Measurements from ENCODE around the gene GEMIN2. TPM values are rescaled to one million over a fixed set of nuclear protein-coding genes. Genes with fewer than 3 reads are reported as not detected.
"Not testable (repeated sequence)": the region's sequence is repeated elsewhere in the genome, so short reads cannot be mapped to it uniquely, and the experiment has no call there.

The GEMIN2 gene
- total and polyA plus RNA-seq, 8 donors: 1.7 to 56.9 (median 8.0) TPM; not detected in 1

DNA sequence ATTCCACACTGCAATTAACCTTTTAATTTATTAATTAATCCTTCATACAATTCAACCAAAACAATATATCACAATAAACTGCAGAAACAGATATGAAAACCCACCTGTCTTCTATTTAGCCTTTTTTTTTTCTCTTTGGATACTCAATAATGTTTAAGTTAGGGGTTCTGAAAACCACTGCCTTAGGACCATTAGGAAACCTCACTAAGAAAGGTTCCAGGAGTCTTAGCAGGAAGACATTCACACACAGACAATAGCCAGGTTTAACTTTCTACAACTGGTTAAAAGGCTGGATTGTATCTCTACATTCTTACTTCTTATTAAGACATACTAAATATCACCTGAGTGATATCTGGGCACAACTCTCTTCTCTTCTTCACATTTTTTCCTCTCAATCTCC, 14.4 kb upstream of the GEMIN2 start:
- H3K9me3 ChIP-seq: no peaks in the 10 kb centered on the region
- H3K27me3 ChIP-seq: no peaks in the 10 kb centered on the region
- H3K27ac ChIP-seq: no peak overlapping the region
- DNase-seq: no peak
- peak overlapping the region in 1 of 4 donors; percentile 9 for H3K4me3 ChIP-seq
- intact Hi-C loops (cut with DNase I; ENCODE audit: low total_unique reads): loop anchor here (10.0 kb wide), 1 partner anchor 65 kb away; no protein-coding TSS in a partner anchor
- TF ChIP-seq POLR2A (IDR thresholded peaks at IDR 0.05) (no peak), POLR2AphosphoS5 (IDR thresholded peaks at IDR 0.05) (no peak), EP300 (IDR thresholded peaks at IDR 0.05) (no peak)
- TF ChIP-seq, protein P1, sequence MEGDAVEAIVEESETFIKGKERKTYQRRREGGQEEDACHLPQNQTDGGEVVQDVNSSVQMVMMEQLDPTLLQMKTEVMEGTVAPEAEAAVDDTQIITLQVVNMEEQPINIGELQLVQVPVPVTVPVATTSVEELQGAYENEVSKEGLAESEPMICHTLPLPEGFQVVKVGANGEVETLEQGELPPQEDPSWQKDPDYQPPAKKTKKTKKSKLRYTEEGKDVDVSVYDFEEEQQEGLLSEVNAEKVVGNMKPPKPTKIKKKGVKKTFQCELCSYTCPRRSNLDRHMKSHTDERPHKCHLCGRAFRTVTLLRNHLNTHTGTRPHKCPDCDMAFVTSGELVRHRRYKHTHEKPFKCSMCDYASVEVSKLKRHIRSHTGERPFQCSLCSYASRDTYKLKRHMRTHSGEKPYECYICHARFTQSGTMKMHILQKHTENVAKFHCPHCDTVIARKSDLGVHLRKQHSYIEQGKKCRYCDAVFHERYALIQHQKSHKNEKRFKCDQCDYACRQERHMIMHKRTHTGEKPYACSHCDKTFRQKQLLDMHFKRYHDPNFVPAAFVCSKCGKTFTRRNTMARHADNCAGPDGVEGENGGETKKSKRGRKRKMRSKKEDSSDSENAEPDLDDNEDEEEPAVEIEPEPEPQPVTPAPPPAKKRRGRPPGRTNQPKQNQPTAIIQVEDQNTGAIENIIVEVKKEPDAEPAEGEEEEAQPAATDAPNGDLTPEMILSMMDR (IDR thresholded peaks at IDR 0.05): no peak
- H3K36me3 ChIP-seq: peaks cover 15 to 17% (median 16%) of the 10 kb centered on the region in 4 donors
- H3K4me1 ChIP-seq: peaks cover 14 to 74% (median 55%) of the 10 kb centered on the region in 4 donors

DNA sequence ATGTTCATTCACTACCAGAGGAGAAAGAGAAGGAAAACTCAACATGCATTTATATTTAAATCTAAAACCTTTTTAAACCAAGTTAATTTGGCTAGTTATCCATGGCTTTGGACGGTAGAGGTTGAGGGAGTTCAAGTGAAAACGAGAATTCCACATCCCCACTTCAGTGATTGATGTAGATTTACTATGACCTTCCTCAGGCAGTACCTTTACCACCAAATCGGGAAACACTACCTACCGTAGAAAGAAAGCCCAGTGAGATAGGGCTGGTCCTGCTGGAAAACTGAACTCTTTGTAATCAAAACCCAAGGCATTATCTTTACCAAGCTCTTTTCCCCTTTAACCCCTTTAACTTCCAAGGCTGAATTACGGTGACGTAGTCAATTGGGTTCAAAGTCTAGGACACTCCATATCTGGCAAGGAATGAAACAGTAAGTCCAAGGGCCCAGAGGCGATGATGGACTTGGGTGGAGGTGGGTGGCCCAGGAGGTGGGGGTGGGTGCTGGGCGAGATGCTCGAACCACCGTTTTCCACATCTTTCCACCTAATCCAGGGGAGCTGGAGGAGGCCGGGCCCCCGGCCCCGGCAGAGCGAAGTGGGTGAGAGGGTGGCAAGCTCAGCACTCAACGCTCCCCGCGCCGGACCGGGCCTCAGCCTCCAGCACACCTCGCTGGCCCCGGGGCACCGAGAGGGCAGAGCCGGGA, 11.7 kb upstream of the GEMIN2 start:
- peak; percentile 38 to 91 for DNase-seq
- intact Hi-C loops (cut with DNase I; ENCODE audit: low total_unique reads): loop anchor here (10.0 kb wide), 1 partner anchor 62 kb away; no protein-coding TSS in a partner anchor
- no peaks in the 10 kb centered on the region for H3K36me3 ChIP-seq
- TF ChIP-seq EP300 (IDR thresholded peaks at IDR 0.05) (no peak), POLR2AphosphoS5 (IDR thresholded peaks at IDR 0.05) (peak in 2 of 3 donors; percentile 47 to 67)
- peaks cover 14 to 63% (median 45%) of the 10 kb centered on the region in 4 donors for H3K4me1 ChIP-seq
- no peaks in the 10 kb centered on the region for H3K9me3 ChIP-seq
- H3K27ac ChIP-seq: peak overlapping the region; percentile 97 to 100 (median 99)
- H3K4me3 ChIP-seq: peak overlapping the region; percentile 73 to 96 (median 90)
- 0 to 3% (median 1%) methylated on average over 20 to 23 of the region's 23 CpGs for WGBS, 5 donors
- H3K27me3 ChIP-seq: no peaks in the 10 kb centered on the region

DNA sequence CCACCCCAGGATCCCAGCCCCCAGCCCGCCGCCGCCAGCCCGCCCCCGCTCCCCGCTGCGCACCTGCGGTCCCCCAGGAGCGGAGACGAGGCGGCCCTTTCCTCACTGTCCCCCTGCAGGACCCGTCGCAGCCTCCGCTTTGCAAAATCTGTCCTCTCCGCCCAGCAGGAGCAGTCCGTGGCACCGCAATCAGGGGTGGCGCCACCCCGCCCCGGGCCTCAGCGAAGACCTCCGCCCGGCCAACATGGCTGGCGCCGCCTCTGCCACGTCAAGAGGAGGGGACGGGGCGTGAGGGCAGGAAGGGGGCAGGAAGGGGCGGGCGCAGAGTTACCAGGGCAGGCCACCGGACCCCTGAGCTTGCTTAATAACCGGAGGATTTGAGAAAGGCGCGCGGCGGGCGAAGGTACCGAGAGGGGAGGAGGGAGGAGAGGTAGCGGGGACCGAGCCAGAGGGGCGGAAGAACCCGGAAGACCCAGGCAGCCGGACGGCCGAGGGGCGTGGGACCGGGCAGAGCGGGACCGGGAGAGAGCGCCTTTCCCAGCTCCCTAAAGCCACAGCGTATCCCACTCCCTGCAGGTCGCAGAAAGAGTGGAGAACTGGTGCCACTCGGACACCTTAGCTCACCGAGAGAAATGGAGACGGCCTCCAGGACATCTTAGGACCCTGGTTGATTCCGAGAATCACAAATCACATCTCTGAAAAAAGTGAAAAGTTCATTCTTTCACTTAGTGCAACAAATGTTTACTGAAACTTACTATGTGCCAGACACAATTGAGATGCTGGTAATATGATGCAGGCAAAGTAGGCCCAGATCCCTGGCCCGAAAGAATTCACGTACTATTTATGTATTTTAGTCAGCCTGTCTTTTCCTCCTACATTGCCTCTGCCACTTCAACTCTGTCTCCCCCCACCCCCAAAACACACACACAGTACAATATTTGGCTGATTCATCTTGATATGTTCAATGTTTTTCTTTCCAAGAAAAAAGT, 10.9 kb upstream of the GEMIN2 start, which contains the start of gene SEC23A:
Gene SEC23A (minus strand): TSS at position 267 of the 989 bp plus-strand sequence. CDS start 7,117 bp downstream, outside the sequence.
- 0 to 2% (median 1%) methylated on average over 13 to 58 of the region's 58 CpGs for WGBS, 5 donors
- TF ChIP-seq, protein P1 (IDR thresholded peaks at IDR 0.05): no peak
- TF ChIP-seq POLR2AphosphoS5 (IDR thresholded peaks at IDR 0.05) (peak; percentile 70 to 98 (median 96)), EP300 (IDR thresholded peaks at IDR 0.05) (no peak), POLR2A (IDR thresholded peaks at IDR 0.05) (peak in 2 of 4 donors; percentile 62 to 85)
- Histone ChIP-seq H3K27me3 (no peaks in the 10 kb centered on the region), H3K27ac (peak within 1 kb of the TSS; percentile 97 to 100 (median 99)), H3K9me3 (no peaks in the 10 kb centered on the region), H3K4me1 (peaks cover 14 to 60% (median 38%) of the 10 kb centered on the region in 4 donors), H3K36me3 (no peaks in the 10 kb centered on the region), H3K4me3 (peak within 1 kb of the TSS; percentile 73 to 96 (median 90))
- DNase-seq: peak; percentile 92 to 97
- intact Hi-C loops (cut with DNase I; ENCODE audit: low total_unique reads): loop anchor here (10.0 kb wide), 1 partner anchor 62 kb away; no protein-coding TSS in a partner anchor

DNA sequence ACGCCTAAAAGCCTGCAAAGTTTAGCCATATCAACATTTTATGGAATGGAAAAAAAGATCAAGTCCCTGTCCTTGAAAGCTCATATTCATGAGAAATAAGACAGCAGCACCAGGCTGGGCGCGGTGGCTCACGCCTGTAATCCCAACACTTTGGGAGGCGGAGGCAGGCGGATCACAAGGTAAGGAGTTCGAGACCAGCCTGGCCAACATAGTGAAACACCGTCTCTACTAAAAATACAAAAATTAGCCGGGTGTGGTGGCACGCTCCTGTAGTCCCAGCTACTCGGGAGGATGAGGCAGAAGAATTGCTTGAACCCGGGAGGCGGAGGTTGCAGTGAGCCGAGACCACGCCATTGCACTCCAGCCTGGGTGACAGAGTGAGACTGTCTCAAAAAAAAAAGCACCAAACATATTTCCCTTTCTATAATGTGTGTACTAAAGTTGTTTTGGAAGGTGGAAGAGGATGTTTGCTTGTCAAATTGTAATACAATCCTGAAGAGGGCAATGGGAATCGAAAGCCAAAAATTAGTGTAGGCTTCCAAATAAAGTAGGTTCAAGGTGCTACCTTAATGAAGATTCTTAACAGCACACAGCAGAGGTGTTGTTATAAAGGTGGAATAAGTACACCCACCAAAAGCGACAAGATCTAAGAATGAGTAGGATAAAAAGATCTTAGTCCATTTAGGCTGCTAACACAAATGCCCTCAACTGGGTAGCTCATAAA, 9.9 kb upstream of the GEMIN2 start:
- H3K36me3 ChIP-seq, H3K9me3 ChIP-seq, H3K27me3 ChIP-seq, DNase-seq: not testable (repeated sequence)
- peaks cover 14 to 50% (median 35%) of the 10 kb centered on the region in 4 donors for H3K4me1 ChIP-seq
- peak overlapping the region; percentile 97 to 100 (median 99) for H3K27ac ChIP-seq
- 77 to 82% (median 79%) methylated on average over 17 of the region's 17 CpGs for WGBS, 5 donors
- peak overlapping the region; percentile 73 to 96 (median 90) for H3K4me3 ChIP-seq
- intact Hi-C loops (cut with DNase I; ENCODE audit: low total_unique reads): loop anchor here (10.0 kb wide), 1 partner anchor 61 kb away; no protein-coding TSS in a partner anchor

Measured in stomach (tissue), 9 donors.